SK-N-SH (cell line): ENCODE results near the gene SLC49A3.
"Not testable (repeated sequence)": the region's sequence is repeated elsewhere in the genome, so short reads cannot be mapped to it uniquely, and the experiment has no call there.

Source experiments
- CTCF ChIP-seq: fragments of 200-600 bp; sonication (generic); IDR thresholded peaks from 2 replicates; pipeline ENCODE4 v1.6.1; 2017; ENCODE audit warnings: antibody characterized with exemption, mild to moderate bottlenecking, moderate library complexity
- EZH2phosphoT487 ChIP-seq: fragments of 200-600 bp; sonication (generic); IDR thresholded peaks from 2 replicates; pipeline ENCODE4 v1.6.1; 2017; ENCODE audit warnings: low read depth, mixed run types, mild to moderate bottlenecking, antibody characterized with exemption, moderate library complexity, borderline replicate concordance
- FOSL2 ChIP-seq: IDR thresholded peaks from 2 replicates; pipeline ENCODE4 v1.4.0; 2012; ENCODE audit warnings: low read depth, mild to moderate bottlenecking, moderate library complexity, borderline replicate concordance
- FOXJ3 ChIP-seq: sonication (generic); formaldehyde crosslinking; IDR thresholded peaks from 2 replicates; pipeline ENCODE4 v1.5.1; 2020; ENCODE audit warnings: mild to moderate bottlenecking, missing genetic modification reagents
- GABPA ChIP-seq: IDR thresholded peaks from 2 replicates; pipeline ENCODE4 v1.4.0; 2012; ENCODE audit warnings: low read depth, mild to moderate bottlenecking
- JUND ChIP-seq: IDR thresholded peaks from 2 replicates; pipeline ENCODE4 v1.4.0; 2012
- MAX ChIP-seq: IDR thresholded peaks from 2 replicates; pipeline ENCODE4 v1.4.0; 2012; ENCODE audit warnings: low read depth
- POLR2AphosphoS5 ChIP-seq: IDR thresholded peaks from 2 replicates; pipeline ENCODE4 v1.6.1; 2012; ENCODE audit warnings: low read depth, low read length
- RAD21 ChIP-seq: IDR thresholded peaks from 2 replicates; pipeline ENCODE4 v1.6.1; 2012; ENCODE audit warnings: mild to moderate bottlenecking, low read length
- RCOR1 ChIP-seq: fragments of 150-350 bp; IDR thresholded peaks from 2 replicates; pipeline ENCODE4 v1.6.1; 2017; ENCODE audit warnings: antibody characterized with exemption, low read length
- REST ChIP-seq: IDR thresholded peaks from 2 replicates; pipeline ENCODE4 v1.6.1; 2012; ENCODE audit warnings: mild to moderate bottlenecking, low read depth, low read length, moderate library complexity
- TCF12 ChIP-seq: IDR thresholded peaks from 2 replicates; pipeline ENCODE4 v1.4.0; 2012
- TEAD4 ChIP-seq: IDR thresholded peaks from 2 replicates; pipeline ENCODE4 v1.4.0; 2012; ENCODE audit warnings: mild to moderate bottlenecking, borderline replicate concordance; ENCODE audit not compliant: insufficient read depth
- YY1 ChIP-seq: IDR thresholded peaks from 2 replicates; pipeline ENCODE4 v1.4.0; 2012; ENCODE audit warnings: low read depth, mild to moderate bottlenecking

- TF ChIP-seq CTCF; RCOR1; POLR2AphosphoS5; TEAD4; FOXJ3 (CRISPR knock-in tag); MAX; GABPA; REST; FOSL2; TCF12; JUND; EZH2phosphoT487; YY1; RAD21: not testable (repeated sequence)
Measured at GRCh38 chr4:706083-706633, 17.2 kb upstream of the SLC49A3 start.
